Inflammatory macrophage treated with lipopolysaccharide for 4 hours (primary cell): ENCODE data around the gene LPIN3.
"Not testable (repeated sequence)": the region's sequence is repeated elsewhere in the genome, so short reads cannot be mapped to it uniquely, and the experiment has no call there.

Experiments used
- DNase-seq: peaks from one replicate; pipeline ENCODE4 v3.0.0-alpha.2; 2020

The LPIN3 gene

DNA sequence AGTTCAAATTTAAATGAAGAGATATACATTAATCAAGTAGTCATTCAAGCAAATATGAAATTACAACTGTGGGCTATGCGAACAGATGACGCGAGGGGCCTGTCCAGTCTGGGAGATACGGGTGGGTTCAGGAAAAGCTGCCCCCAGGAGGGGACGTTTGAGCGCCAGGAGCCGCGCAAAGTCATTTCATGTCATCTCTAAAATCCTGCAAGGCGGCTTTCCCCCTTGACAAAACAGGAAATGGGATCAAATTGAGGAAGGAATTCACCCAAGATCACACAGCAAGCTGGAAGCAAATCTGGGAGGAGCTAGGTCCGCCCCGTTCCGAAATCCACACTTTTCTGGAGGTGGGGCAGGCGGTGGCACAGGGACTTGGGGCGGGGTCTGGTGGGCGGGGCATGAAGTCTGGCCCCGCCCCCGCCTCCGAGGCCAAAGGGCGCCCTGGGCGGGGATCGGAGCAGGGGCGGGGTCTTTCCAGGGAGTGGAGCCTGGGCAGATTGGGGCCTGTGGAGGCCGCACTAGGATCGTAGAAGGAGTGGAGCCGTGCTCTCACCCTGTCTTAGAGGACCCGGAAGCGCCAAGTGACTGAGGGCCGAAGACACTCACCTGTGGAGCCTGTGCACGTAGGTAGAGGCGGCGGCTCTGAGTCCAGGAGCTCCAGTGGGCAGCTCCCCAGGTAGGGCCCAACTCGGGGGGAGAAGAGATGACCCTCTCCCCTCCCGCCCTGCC lies at the start of gene LPIN3:
TSS of gene LPIN3 (plus strand) at position 495 of the 729 bp plus-strand sequence. CDS start 4,983 bp downstream, outside the sequence.
- peak; percentile 86 for DNase-seq

GRCh38 chr20:41293269-41294037 lies 47.2 kb upstream of the LPIN3 start:
- peak; percentile 16 for DNase-seq

- no peak for DNase-seq
Observed at GRCh38 chr20:41299899-41300298, 40.7 kb upstream of the LPIN3 start.

DNA sequence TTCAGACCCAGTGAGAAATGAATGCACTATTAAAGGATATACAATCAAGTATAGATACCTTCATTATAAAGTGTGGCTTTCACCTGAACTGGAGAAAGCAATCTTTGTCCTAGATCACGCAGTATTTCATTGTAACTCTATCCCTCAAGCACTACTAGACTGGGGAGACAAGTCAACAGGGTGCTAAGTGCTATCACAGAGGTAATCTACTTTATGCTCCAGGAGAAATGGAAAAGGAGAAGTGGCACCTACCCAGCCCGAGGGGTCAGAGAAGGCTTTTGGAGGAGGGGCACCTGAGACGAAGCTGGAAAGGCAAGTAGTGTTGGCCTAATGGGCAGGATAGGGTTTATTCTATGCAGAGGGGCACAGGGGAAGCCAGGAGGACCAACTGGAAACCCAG lies 40.2 kb upstream of the LPIN3 start:
- DNase-seq, result no peak

DNA sequence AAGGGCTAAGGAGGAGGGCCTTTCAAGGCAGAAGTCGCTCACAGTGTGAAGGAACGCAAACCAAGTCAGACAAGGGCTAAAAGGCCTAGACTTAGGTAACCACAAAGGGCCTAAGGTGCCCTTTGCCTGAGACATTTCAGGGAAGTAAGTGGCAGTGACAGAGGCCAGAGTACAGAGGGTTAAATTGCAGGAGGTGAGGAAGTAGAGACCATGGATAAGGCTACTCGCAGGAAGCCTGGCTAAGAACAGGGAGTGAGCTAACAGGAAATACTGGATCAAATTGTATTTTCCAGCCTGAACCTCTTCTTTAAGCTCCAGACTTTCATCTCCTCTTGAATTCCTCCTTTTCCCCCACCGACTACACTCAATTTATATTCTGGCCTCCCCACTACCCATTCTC lies 39.7 kb upstream of the LPIN3 start:
- DNase-seq, result no peak

DNA sequence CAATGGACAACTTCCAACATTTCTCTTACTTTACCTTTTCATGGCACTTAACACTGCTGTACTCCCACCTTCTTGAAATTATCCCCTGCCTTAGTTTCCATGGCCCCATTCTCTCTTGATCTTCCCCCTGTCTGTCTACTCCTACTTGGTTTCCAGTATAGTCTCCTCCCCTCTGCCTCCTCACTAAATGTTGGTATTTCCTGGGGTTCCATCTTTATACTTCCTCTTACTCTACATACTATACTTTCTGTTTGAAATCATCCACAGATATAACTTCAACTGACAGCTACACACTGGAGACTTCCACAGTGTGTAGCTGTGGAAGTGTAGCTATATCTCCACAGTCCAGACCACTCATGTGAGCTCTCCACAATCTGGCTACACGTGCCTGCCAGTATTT lies 36.6 kb upstream of the LPIN3 start:
- peak; percentile 35 for DNase-seq

DNA sequence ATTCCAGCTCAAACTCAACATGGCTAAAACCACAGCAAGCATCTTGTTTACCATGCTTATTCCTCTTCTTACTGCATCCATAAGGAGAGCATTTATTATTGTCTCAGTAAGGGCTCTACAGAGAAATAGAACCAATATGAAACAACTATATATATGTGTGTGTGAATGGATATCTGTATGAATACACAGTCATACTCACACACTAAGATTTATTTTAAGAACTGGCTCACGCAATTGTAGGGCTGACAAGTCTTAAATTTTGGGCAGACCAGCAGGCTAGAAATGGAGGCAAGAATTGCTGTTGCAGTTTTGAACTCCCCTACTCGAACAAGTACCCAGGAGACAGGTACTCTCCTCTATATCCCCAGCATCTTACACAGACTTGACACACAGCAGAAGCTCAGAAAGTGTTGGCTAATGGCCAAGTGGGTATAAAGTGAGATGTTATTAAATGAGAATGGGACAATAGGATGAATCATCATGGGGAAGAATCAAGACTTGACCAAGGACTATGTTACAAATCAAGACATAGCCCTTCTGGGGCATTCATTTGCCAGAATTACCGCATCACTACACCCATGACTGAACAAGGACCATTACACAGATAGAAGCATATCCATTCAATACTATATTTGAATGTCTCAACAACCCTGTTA lies 36.1 kb upstream of the LPIN3 start:
- DNase-seq, result no peak

GRCh38 chr20:41306061-41306727 lies 34.4 kb upstream of the LPIN3 start:
- DNase-seq, result peak; percentile 55

- DNase-seq, result no peak
Observed at GRCh38 chr20:41307021-41307420, 33.6 kb upstream of the LPIN3 start.

GRCh38 chr20:41308290-41308711 lies 32.3 kb upstream of the LPIN3 start:
- peak; percentile 14 for DNase-seq

DNA sequence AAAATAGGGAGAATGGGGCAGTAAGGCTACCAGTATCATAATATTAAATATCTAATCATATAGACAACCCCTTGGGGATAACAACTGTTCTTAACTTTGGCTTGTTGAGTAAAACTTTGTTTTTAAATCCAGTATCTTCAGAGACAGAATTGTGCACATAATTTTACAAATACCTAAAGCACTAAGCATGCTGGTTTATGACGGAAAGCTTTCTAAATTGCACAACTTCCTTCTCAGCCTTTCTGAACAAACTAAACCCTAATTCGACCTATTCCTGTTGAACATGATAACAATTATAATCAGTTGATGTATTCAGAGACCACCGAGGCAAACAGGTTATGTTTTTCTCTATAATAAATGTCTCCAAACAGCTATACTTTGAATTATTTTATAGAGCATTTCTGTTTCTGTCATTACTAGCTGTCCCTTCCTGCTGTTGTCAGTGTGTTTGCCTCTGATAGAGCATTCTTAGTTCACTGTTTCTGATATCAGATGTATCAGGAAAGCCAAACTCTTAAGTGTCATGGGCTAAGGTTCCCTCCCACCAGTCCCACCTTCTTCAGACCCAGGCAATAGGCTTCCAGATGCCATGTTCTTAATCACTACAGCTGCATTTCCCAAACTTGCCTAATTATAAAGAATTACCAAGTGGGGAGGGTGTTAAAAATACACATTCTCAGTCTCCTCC lies 31.8 kb upstream of the LPIN3 start:
- DNase-seq, result peak; percentile 13

- DNase-seq, result no peak
Observed at GRCh38 chr20:41309817-41310216, 30.8 kb upstream of the LPIN3 start.

DNA sequence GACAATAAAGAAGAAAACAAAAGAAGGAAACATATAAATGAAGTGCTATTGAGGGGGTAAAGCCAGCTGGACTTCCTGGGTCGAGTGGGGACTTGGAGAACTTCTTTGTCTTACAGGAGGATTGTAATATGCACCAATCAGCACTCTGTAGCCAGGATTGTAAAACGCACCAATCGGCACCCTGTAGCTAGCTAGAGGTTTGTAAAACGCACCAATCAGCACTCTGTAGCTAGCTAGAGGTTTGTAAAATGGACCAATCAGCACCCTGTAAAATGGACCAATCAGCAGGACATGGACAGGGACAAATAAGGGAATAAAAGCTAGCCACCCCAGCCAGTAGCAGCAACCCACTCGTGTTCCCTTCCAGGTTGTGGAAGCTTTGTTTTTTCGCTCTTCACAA lies 28.6 kb upstream of the LPIN3 start:
- DNase-seq, result not testable (repeated sequence)

DNA sequence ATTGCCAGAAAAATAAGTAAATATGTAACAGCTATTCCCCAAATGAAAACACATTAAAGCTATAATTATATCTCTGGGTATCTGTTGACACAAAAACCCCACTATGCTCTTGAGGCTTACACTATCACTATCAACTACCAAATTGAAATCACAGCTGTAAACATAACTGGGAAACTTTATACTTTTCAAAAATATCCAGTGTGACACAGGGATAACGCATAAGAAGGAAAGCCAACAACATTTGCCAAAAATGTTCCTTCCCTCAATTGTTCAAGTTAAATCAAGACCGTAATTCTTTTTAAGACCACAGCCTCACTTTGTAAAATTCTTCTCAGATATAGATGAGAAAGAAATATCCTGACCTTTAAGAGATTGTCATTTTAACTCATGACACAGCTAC lies 26.2 kb upstream of the LPIN3 start:
- DNase-seq, result no peak

GRCh38 chr20:41316051-41316450 lies 24.6 kb upstream of the LPIN3 start:
- DNase-seq, result no peak

GRCh38 chr20:41316602-41317545 lies 23.7 kb upstream of the LPIN3 start:
- peak; percentile 38 for DNase-seq

- DNase-seq, result peak; percentile 95
Observed at GRCh38 chr20:41317546-41318270, 22.9 kb upstream of the LPIN3 start, which contains the start of gene ZHX3. TSS of gene ZHX3 (minus strand) at chr20:41317731. CDS start at chr20:41204916, 112,815 bp downstream.

GRCh38 chr20:41318271-41318649 lies 22.4 kb upstream of the LPIN3 start:
- DNase-seq, result no peak

DNA sequence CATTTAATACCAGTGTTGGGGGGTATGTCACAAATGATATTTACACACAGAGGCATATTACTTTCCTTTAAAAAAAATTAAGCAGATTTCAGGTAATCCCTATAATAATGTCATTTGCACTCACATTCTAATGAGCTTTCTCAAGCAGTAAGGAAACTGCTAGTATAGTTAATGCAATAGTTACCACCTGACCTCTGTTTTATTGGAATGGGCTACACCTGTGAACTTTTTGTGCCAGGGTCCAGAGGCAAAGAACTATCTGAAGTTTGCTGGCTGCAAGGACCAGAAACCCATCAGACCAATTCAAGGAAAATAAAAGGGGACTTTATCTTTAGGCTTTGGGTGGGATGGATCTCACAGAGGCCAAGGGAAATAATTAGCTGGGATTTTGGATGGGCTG lies 20.2 kb upstream of the LPIN3 start:
- DNase-seq, result no peak

GRCh38 chr20:41320976-41321375 lies 19.6 kb upstream of the LPIN3 start:
- peak; percentile 44 for DNase-seq

GRCh38 chr20:41327178-41327577 lies 13.4 kb upstream of the LPIN3 start:
- DNase-seq, result no peak
